GM13976 (cell line): ENCODE measurements around the gene CTTNBP2NL.
A peak's percentile ranks its signal among the peaks of the same experiment; 100 is the strongest.

Experiments used
- DNase-seq: peaks from one replicate; pipeline ENCODE4 v3.0.0; 2012; ENCODE audit warnings: low spot score
- CTCF ChIP-seq: IDR thresholded peaks from 2 replicates; pipeline ENCODE4 v1.5.1; 2012; ENCODE audit warnings: borderline replicate concordance, mild to moderate bottlenecking; ENCODE audit not compliant: insufficient read depth; ENCODE audit errors: extremely low read depth, missing control alignments, control extremely low read depth
- in situ Hi-C: fragments of 300-500 bp; cut with MboI; formaldehyde crosslinking; loops from one replicate; pipeline ENCODE4 v1.12.0; 2022; ENCODE audit warnings: low sequenced_read_pairs, mixed read lengths, inconsistent platforms; ENCODE audit not compliant: unreplicated experiment

Gene CTTNBP2NL

GRCh38 chr1:112493351-112493750 lies 97.3 kb downstream of the CTTNBP2NL start:
- in situ Hi-C loops: no loop called here
- no peak for DNase-seq
- TF ChIP-seq CTCF: no peak

- TF ChIP-seq CTCF: no peak
- DNase-seq: no peak
- in situ Hi-C loops: no loop called here
These were observed 100.3 kb downstream of the CTTNBP2NL start for GRCh38 chr1:112496290-112496689.

- peak; percentile 75 for DNase-seq
- TF ChIP-seq CTCF: peak; percentile 82
- in situ Hi-C loops: loop anchor here (10.0 kb wide), 1 partner anchor 203 kb away; the partner anchor contains the start of gene RHOC
These were observed 106.0 kb downstream of the CTTNBP2NL start for GRCh38 chr1:112501810-112502641.

GRCh38 chr1:112502826-112503225 lies 106.8 kb downstream of the CTTNBP2NL start:
- TF ChIP-seq CTCF: no peak
- no peak for DNase-seq
- in situ Hi-C loops: loop anchor here (10.0 kb wide), 1 partner anchor 202 kb away; the partner anchor contains the start of gene RHOC

GRCh38 chr1:112504001-112504660 lies 108.1 kb downstream of the CTTNBP2NL start:
- TF ChIP-seq CTCF: no peak
- DNase-seq: no peak
- in situ Hi-C loops: loop anchor here (10.0 kb wide), 1 partner anchor 201 kb away; the partner anchor contains the start of gene RHOC

- no peak for TF ChIP-seq CTCF
- in situ Hi-C loops: loop anchor here (10.0 kb wide), 1 partner anchor 200 kb away; the partner anchor contains the start of gene RHOC
These were observed 108.8 kb downstream of the CTTNBP2NL start for GRCh38 chr1:112504661-112505399.

More at GRCh38 chr1:112504661-112505399, 108.8 kb downstream of the CTTNBP2NL start:
- no peak for DNase-seq
